NCI-H2029 treated with DMSO at 0.1 percent for 48 hours (cell line): Measurements from ENCODE around the gene TIMP2.

Experiments used
- DNase-seq: peaks from one replicate; lab custom pipeline; 2025; lab: John Stamatoyannopoulos, UW

The TIMP2 gene

GRCh38 chr17:78812855-78813254 is 112.3 kb downstream of the TIMP2 start:
- DNase-seq = no peak

DNA sequence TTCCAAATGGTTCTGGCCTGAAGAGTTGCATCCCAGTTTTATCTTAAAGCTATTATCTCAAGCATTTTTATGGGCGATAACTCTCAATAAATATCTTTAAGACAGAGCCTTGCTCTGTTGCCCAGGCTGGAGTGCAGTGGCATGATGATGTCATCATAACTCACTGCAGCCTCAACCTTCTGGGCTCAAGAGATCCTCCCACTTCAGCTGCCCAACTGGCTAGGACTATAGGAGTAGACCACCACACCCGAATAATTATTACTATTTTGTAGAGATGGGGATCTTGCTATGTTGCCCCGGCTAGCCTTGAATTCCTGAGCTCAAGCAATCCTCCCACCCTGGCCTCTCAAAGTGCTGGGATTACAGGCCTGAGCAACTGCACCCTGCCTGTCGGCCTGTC is 117.0 kb downstream of the TIMP2 start:
- no peak for DNase-seq

DNA sequence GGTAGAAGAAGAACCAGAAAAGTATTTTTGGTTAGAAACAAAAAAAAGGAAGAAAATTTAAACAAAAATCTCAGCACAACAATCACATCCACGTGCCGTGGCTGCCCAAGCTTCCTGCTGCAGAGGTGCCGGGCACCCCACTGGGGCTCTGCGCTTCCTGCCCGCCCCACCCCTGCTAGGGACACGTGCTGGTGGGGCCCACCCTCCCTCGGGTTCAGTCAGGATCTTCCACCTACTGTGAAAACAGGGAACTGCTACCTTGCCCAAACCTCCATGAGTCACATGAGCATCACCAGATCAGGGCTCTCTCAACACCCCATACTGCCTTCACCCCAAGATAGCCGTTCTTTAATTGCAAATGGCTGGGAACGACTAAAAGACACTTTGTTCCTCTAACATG is 118.7 kb downstream of the TIMP2 start:
- DNase-seq = no peak

GRCh38 chr17:78805301-78805700 is 119.9 kb downstream of the TIMP2 start:
- DNase-seq = no peak

GRCh38 chr17:78804777-78805176 is 120.4 kb downstream of the TIMP2 start:
- no peak for DNase-seq

GRCh38 chr17:78803186-78803845 is 121.9 kb downstream of the TIMP2 start:
- no peak for DNase-seq
